Measurements from ENCODE around the gene SDHAF4. TPM values are rescaled to one million over a fixed set of nuclear protein-coding genes. Genes with fewer than 3 reads are reported as not detected.
"Not testable (repeated sequence)": the region's sequence is repeated elsewhere in the genome, so short reads cannot be mapped to it uniquely, and the experiment has no call there.

Gene SDHAF4
- total and polyA plus RNA-seq, 2 donors from 2014 or later: 14.5 to 25.6 TPM

GRCh38 chr6:70552974-70553373 lies 13.8 kb upstream of the SDHAF4 start:
- Histone ChIP-seq H3K9ac (ENCODE audit: low read length in 3 of 3) (no peak overlapping the region), H3K9me3 (ENCODE audit: control insufficient read depth in 2 of 3, insufficient read depth in 1 of 3, low read length in 3 of 3) (no peaks in the 10 kb centered on the region), H3K27ac (ENCODE audit: low read depth in 2 of 2, low read length in 2 of 2) (no peak overlapping the region), H3K4me1 (ENCODE audit: control insufficient read depth in 2 of 3, insufficient read depth in 2 of 3, low read depth in 1 of 3, low read length in 3 of 3) (no peaks in the 10 kb centered on the region), H3K4me3 (ENCODE audit: low read length in 3 of 3) (no peak overlapping the region), H3K27me3 (ENCODE audit: control insufficient read depth, insufficient read depth, low read length) (no peaks in the 10 kb centered on the region), H3K36me3 (ENCODE audit: control insufficient read depth in 2 of 3, insufficient read depth in 3 of 3, low read length in 3 of 3) (no peaks in the 10 kb centered on the region)
- DNase-seq (no peak), FAIRE-seq (no peak)
- intact Hi-C loops (cut with DNase I): no loop called here
- TF ChIP-seq, protein P1, sequence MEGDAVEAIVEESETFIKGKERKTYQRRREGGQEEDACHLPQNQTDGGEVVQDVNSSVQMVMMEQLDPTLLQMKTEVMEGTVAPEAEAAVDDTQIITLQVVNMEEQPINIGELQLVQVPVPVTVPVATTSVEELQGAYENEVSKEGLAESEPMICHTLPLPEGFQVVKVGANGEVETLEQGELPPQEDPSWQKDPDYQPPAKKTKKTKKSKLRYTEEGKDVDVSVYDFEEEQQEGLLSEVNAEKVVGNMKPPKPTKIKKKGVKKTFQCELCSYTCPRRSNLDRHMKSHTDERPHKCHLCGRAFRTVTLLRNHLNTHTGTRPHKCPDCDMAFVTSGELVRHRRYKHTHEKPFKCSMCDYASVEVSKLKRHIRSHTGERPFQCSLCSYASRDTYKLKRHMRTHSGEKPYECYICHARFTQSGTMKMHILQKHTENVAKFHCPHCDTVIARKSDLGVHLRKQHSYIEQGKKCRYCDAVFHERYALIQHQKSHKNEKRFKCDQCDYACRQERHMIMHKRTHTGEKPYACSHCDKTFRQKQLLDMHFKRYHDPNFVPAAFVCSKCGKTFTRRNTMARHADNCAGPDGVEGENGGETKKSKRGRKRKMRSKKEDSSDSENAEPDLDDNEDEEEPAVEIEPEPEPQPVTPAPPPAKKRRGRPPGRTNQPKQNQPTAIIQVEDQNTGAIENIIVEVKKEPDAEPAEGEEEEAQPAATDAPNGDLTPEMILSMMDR (IDR thresholded peaks at IDR 0.05; ENCODE audit: borderline replicate concordance, extremely low read depth, insufficient read depth): no peak

GRCh38 chr6:70557998-70558397 lies 8.7 kb upstream of the SDHAF4 start:
- Histone ChIP-seq H3K9ac (ENCODE audit: low read length in 3 of 3) (no peak overlapping the region), H3K27ac (ENCODE audit: low read depth in 2 of 2, low read length in 2 of 2) (no peak overlapping the region), H3K9me3 (ENCODE audit: control insufficient read depth in 2 of 3, insufficient read depth in 1 of 3, low read length in 3 of 3) (no peaks in the 10 kb centered on the region), H3K36me3 (ENCODE audit: control insufficient read depth in 2 of 3, insufficient read depth in 3 of 3, low read length in 3 of 3) (no peaks in the 10 kb centered on the region), H3K4me3 (ENCODE audit: low read length in 3 of 3) (no peak overlapping the region), H3K4me1 (ENCODE audit: control insufficient read depth in 2 of 3, insufficient read depth in 2 of 3, low read depth in 1 of 3, low read length in 3 of 3) (no peaks in the 10 kb centered on the region), H3K27me3 (ENCODE audit: control insufficient read depth, insufficient read depth, low read length) (no peaks in the 10 kb centered on the region)
- TF ChIP-seq, protein P1 (IDR thresholded peaks at IDR 0.05; ENCODE audit: borderline replicate concordance, extremely low read depth, insufficient read depth): no peak
- DNase-seq (no peak), FAIRE-seq (no peak)
- intact Hi-C loops (cut with DNase I): no loop called here

DNA sequence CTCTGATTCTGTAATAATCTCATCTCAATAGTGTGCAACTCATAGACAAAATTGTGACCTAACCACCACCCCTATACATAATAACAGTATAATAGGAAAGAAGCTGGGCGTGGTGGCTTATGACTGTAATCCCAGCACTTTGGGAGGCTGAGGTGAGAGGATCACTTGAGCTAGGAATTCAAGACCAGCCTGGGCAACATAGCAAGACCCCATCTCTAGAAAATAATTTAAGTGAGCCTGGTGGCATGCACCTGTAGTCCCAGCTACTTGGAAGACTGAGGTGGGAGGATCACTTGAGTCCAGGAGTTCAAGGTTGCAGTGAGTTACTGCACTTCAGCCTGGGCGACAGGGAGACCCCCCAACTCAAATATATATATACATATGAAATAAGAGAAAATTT lies 4.3 kb upstream of the SDHAF4 start:
- H3K27me3 ChIP-seq (ENCODE audit: control insufficient read depth, insufficient read depth, low read length); H3K9me3 ChIP-seq (ENCODE audit: control insufficient read depth in 2 of 3, insufficient read depth in 1 of 3, low read length in 3 of 3); FAIRE-seq; H3K36me3 ChIP-seq (ENCODE audit: control insufficient read depth in 2 of 3, insufficient read depth in 3 of 3, low read length in 3 of 3); H3K9ac ChIP-seq (ENCODE audit: low read length in 3 of 3); H3K4me1 ChIP-seq (ENCODE audit: control insufficient read depth in 2 of 3, insufficient read depth in 2 of 3, low read depth in 1 of 3, low read length in 3 of 3); H3K4me3 ChIP-seq (ENCODE audit: low read length in 3 of 3); H3K27ac ChIP-seq (ENCODE audit: low read depth in 2 of 2, low read length in 2 of 2); intact Hi-C loops (cut with DNase I); DNase-seq: not testable (repeated sequence)

DNA sequence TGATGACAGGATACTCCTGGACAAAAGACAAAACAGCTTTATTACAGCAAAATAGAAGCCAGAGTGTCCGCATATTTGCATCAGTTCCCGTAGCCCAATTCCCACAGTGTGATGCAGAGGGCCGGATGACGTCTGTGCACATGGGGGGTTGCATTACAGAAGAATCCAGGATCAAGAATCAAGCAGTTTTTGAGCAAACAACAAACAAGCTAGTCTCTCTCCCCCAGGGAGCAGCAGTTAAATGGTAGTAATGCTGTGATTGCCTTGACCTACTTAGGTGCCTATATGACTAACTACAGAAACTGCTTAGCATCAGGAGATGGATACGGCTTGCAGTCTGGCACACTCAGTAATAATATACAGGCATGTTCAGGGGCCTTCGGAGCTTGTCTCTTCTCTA lies 3.2 kb upstream of the SDHAF4 start:
- intact Hi-C loops (cut with DNase I): no loop called here
- DNase-seq: no peak
- no peak for FAIRE-seq
- Histone ChIP-seq H3K9me3 (ENCODE audit: control insufficient read depth in 2 of 3, insufficient read depth in 1 of 3, low read length in 3 of 3) (no peaks in the 10 kb centered on the region), H3K36me3 (ENCODE audit: control insufficient read depth in 2 of 3, insufficient read depth in 3 of 3, low read length in 3 of 3) (no peaks in the 10 kb centered on the region), H3K4me3 (ENCODE audit: low read length in 3 of 3) (no peak overlapping the region), H3K9ac (ENCODE audit: low read length in 3 of 3) (no peak overlapping the region), H3K27ac (ENCODE audit: low read depth in 2 of 2, low read length in 2 of 2) (no peak overlapping the region), H3K4me1 (ENCODE audit: control insufficient read depth in 2 of 3, insufficient read depth in 2 of 3, low read depth in 1 of 3, low read length in 3 of 3) (peaks cover 0 to 2% (median 0%) of the 10 kb centered on the region in 3 donors), H3K27me3 (ENCODE audit: control insufficient read depth, insufficient read depth, low read length) (no peaks in the 10 kb centered on the region)
- TF ChIP-seq, protein P1 (IDR thresholded peaks at IDR 0.05; ENCODE audit: borderline replicate concordance, extremely low read depth, insufficient read depth): no peak
